ENCODE data around the gene DENND4B.

Gene DENND4B

GRCh38 chr1:153880962-153881361, 65.6 kb downstream of the DENND4B start:
- DNase-seq (ENCODE audit: low read depth): no peak
- no peak overlapping the region for H3K4me3 ChIP-seq (ENCODE audit: low read depth, low read length)
- TF ChIP-seq, protein P1, sequence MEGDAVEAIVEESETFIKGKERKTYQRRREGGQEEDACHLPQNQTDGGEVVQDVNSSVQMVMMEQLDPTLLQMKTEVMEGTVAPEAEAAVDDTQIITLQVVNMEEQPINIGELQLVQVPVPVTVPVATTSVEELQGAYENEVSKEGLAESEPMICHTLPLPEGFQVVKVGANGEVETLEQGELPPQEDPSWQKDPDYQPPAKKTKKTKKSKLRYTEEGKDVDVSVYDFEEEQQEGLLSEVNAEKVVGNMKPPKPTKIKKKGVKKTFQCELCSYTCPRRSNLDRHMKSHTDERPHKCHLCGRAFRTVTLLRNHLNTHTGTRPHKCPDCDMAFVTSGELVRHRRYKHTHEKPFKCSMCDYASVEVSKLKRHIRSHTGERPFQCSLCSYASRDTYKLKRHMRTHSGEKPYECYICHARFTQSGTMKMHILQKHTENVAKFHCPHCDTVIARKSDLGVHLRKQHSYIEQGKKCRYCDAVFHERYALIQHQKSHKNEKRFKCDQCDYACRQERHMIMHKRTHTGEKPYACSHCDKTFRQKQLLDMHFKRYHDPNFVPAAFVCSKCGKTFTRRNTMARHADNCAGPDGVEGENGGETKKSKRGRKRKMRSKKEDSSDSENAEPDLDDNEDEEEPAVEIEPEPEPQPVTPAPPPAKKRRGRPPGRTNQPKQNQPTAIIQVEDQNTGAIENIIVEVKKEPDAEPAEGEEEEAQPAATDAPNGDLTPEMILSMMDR (IDR thresholded peaks at IDR 0.05; ENCODE audit: low read depth, low read length, missing control alignments): no peak

DNA sequence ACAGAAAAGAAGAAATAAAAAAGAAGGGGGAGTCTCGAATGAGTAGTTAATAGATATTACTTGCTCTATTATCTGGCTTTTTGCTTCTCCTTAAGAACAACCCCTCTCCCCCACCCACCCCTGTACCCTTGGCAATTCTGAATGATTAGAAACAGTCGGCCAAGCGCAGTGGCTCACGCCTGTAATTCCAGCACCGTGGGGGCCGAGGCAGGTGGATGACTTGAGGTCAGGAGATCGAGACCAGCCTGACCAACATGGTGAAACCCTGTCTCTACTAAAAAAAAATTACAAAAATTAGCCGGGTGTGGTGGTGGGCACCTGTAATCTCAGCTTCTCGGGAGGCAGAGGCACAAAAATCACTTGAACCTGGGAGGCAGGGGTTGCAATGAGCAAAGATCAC, 66.5 kb downstream of the DENND4B start:
- no peak overlapping the region for H3K4me3 ChIP-seq (ENCODE audit: low read depth, low read length)
- DNase-seq (ENCODE audit: low read depth): no peak
- TF ChIP-seq, protein P1 (IDR thresholded peaks at IDR 0.05; ENCODE audit: low read depth, low read length, missing control alignments): no peak

All from GM12864 (cell line).